K562 (cell line): ENCODE data around the gene NAA38. TPM values are rescaled to one million over a fixed set of nuclear protein-coding genes. Genes with fewer than 3 reads are reported as not detected.
A peak's percentile ranks its signal among the peaks of the same experiment; 100 is the strongest.

ENCODE experiments used
- ATF1 ChIP-seq, 2 experiments: fragments of 450-650 bp in 1 of 2; IDR thresholded peaks; 2 replicates each; pipeline ENCODE4 v1.6.1; 2016; ENCODE audit warnings: missing compliant biosample characterization in 1 of 2, missing genetic modification characterization in 1 of 2
- BCL6 ChIP-seq: fragments of 250-450 bp; sonication (Bioruptor Pico); IDR thresholded peaks from 2 replicates; pipeline ENCODE4 v1.4.0; 2020
- CBFA2T3 ChIP-seq: fragments of 450-650 bp; IDR thresholded peaks from 2 replicates; pipeline ENCODE4 v1.6.1; 2017
- ESRRB ChIP-seq: fragments of 250-450 bp; sonication (Bioruptor Pico); IDR thresholded peaks from 2 replicates; pipeline ENCODE4 v1.5.0; 2020; ENCODE audit warnings: mild to moderate bottlenecking, moderate library complexity, borderline replicate concordance
- ETV1 ChIP-seq: fragments of 450-650 bp; conservative IDR thresholded peaks from 2 replicates; pipeline ENCODE4 v1.6.1; 2016; ENCODE audit warnings: missing genetic modification characterization, control low read depth, low read depth, missing compliant biosample characterization
- FOXA1 ChIP-seq: fragments of 450-650 bp; IDR thresholded peaks from 2 replicates; pipeline ENCODE4 v1.6.1; 2016; ENCODE audit warnings: mild to moderate bottlenecking, borderline replicate concordance
- GABPB2 ChIP-seq: fragments of 250-450 bp; sonication (Bioruptor Pico); conservative IDR thresholded peaks from 2 replicates; pipeline ENCODE4 v1.5.1; 2021; ENCODE audit warnings: mild to moderate bottlenecking
- MCM5 ChIP-seq: fragments of 450-650 bp; IDR thresholded peaks from 2 replicates; pipeline ENCODE4 v1.6.1; 2016; ENCODE audit warnings: low read depth
- MTA3 ChIP-seq: fragments of 450-650 bp; formaldehyde crosslinking; IDR thresholded peaks from 2 replicates; pipeline ENCODE4 v1.6.1; 2017; ENCODE audit warnings: mild to moderate bottlenecking, borderline replicate concordance
- NFE2 ChIP-seq: IDR thresholded peaks from 2 replicates; pipeline ENCODE4 v1.6.1; 2014; ENCODE audit warnings: antibody characterized with exemption, low read depth
- RBM25 ChIP-seq: fragments of 200-400 bp; formaldehyde crosslinking; IDR thresholded peaks from 2 replicates; pipeline ENCODE4 v1.6.1; 2018; ENCODE audit warnings: low read length, low read depth, moderate library complexity; ENCODE audit not compliant: severe bottlenecking
- TEAD4 ChIP-seq, 2 experiments: sonication (generic) in 1 of 2; formaldehyde crosslinking in 1 of 2; IDR thresholded peaks; 2 replicates each; pipeline versions ENCODE4 v1.6.1 to v1.8.0; 2012 to 2022; ENCODE audit warnings: borderline replicate concordance in 1 of 2, inconsistent platforms in 1 of 2, low read length in 1 of 2, mild to moderate bottlenecking in 1 of 2, missing genetic modification reagents in 1 of 2
- TFAM ChIP-seq: fragments of 250-450 bp; sonication (Bioruptor Pico); conservative IDR thresholded peaks from 2 replicates; pipeline ENCODE4 v1.5.0; 2021; ENCODE audit warnings: mild to moderate bottlenecking, moderate library complexity
- ZC3H4 ChIP-seq: sonication (generic); formaldehyde crosslinking; IDR thresholded peaks from 2 replicates; pipeline ENCODE4 v1.9.0; 2021; ENCODE audit warnings: missing genetic modification reagents, borderline replicate concordance
- ZEB2 ChIP-seq: fragments of 450-650 bp; IDR thresholded peaks from 2 replicates; pipeline ENCODE4 v1.6.1; 2016
- ZNF668 ChIP-seq: fragments of 250-450 bp; sonication (Bioruptor Pico); IDR thresholded peaks from 2 replicates; pipeline ENCODE4 v1.8.0; 2022; ENCODE audit warnings: mild to moderate bottlenecking, inconsistent platforms
- polyA plus RNA-seq, 8 experiments: library from polyadenylated mRNA; depleted of rRNA in 4 of 8; stranded (reverse) in 5 of 8; unstranded in 3 of 8; fragments of >200 nt; fragmentation: Nextera tagmentation in 2 of 8; fragmentation: Illumina TruSeq in 1 of 8; extraction: Ambion mirVana in 2 of 8; extraction: Trizol in 1 of 8; gene quantifications; 2 replicates each; pipeline versions ENCODE4 v1.2.1 to v1.2.3, GENCODE V29; 2011 to 2014; ENCODE audit warnings: inconsistent platforms in 1 of 8, missing spikeins in 1 of 8
- total RNA-seq, 7 experiments: library from RNA; depleted of rRNA in 6 of 7; stranded (reverse); fragments of >200 nt in 6 of 7; fragmentation: Illumina TruSeq in 2 of 7; extraction: Trizol in 2 of 7; gene quantifications; 2 replicates each; pipeline versions ENCODE4 v1.2.1 to v1.2.3, GENCODE V29; 2011 to 2021; ENCODE audit warnings: low replicate concordance in 1 of 7
- TF ChIP-seq, protein P1 (sequence below): fragments of 250-450 bp; sonication (Bioruptor Pico); IDR thresholded peaks from 2 replicates; pipeline ENCODE4 v1.8.0; 2021; ENCODE audit warnings: mild to moderate bottlenecking, moderate library complexity
- TF ChIP-seq, protein P2 (sequence below): fragments of 250-450 bp; sonication (Bioruptor Pico); IDR thresholded peaks from 2 replicates; pipeline ENCODE4 v1.4.0; 2020
- TF ChIP-seq, protein P3 (sequence below): fragments of 450-650 bp; IDR thresholded peaks from 2 replicates; pipeline ENCODE4 v1.6.1; 2016; ENCODE audit warnings: mild to moderate bottlenecking

The NAA38 gene
- total and polyA plus RNA-seq, 9 of the 15 experiments (the other 6 are each of a cell fraction or from before 2014, with no cell fraction given), result 16.4 to 99.8 (median 57.3) TPM

DNA sequence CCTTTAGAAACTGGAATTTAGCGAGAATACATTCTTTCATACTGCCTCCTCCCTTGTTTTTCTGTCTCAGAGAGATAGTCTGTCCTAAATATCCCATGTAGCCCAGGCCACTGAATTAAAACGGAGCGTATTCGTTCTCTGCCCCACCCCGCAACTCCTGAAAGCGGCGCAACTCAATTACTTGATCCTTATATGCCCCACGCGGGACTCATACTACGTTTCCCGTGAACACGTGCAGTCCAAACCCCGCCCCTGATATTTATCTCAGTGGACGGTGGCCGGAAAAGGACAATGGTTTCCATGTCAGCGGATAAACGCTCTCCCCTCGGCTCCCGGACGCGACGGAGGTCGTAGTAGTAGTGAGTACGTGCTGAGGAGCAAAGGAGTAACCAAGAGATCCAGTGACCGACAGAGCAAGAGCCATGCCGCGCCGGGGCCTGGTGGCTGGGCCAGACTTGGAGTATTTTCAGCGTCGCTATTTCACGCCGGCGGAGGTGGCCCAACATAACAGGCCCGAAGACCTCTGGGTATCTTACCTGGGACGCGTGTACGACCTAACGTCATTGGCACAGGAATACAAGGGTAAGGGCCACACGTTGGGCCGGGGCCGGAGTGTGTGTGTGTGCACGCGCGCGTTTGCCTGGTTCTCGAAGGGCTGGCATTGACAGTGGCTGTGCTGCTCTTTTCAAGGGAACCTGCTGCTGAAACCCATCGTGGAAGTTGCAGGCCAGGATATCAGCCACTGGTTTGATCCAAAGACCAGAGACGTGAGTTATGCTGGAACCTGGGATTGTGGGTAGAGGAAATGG is 558 bp upstream of the NAA38 start, which contains the start of gene CYB5D1 (continued):
- TF ChIP-seq GABPB2 (no peak), CBFA2T3 (no peak), ATF1 (CRISPR knock-in tag; IDR thresholded peaks at IDR 0.05) (no peak), ATF1 (tag; IDR thresholded peaks at IDR 0.05) (peak; percentile 23; the same call in 1 of the 2 replicates), ESRRB (CRISPR knock-in tag) (no peak), FOXA1 (no peak), ETV1 (tag) (no peak; the same call in 1 of the 2 replicates), RBM25 (no peak), TEAD4 (IDR thresholded peaks at IDR 0.05; ENCODE audit: low read length) (peak; percentile 38; the same call in 1 of the 2 replicates), TEAD4 (CRISPR knock-in tag; IDR thresholded peaks at IDR 0.05; ENCODE audit: borderline replicate concordance) (no peak), MCM5 (no peak), TFAM (no peak), BCL6 (no peak), ZNF668 (CRISPR knock-in tag) (no peak), NFE2 (no peak), ZC3H4 (no peak), ZEB2 (no peak), MTA3 (peak; percentile 98)
- TF ChIP-seq, protein P1, sequence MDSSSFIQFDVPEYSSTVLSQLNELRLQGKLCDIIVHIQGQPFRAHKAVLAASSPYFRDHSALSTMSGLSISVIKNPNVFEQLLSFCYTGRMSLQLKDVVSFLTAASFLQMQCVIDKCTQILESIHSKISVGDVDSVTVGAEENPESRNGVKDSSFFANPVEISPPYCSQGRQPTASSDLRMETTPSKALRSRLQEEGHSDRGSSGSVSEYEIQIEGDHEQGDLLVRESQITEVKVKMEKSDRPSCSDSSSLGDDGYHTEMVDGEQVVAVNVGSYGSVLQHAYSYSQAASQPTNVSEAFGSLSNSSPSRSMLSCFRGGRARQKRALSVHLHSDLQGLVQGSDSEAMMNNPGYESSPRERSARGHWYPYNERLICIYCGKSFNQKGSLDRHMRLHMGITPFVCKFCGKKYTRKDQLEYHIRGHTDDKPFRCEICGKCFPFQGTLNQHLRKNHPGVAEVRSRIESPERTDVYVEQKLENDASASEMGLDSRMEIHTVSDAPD (CRISPR knock-in tag), result no peak
- TF ChIP-seq, protein P2, sequence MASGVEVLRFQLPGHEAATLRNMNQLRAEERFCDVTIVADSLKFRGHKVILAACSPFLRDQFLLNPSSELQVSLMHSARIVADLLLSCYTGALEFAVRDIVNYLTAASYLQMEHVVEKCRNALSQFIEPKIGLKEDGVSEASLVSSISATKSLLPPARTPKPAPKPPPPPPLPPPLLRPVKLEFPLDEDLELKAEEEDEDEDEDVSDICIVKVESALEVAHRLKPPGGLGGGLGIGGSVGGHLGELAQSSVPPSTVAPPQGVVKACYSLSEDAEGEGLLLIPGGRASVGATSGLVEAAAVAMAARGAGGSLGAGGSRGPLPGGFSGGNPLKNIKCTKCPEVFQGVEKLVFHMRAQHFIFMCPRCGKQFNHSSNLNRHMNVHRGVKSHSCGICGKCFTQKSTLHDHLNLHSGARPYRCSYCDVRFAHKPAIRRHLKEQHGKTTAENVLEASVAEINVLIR, result no peak
- TF ChIP-seq, protein P3, sequence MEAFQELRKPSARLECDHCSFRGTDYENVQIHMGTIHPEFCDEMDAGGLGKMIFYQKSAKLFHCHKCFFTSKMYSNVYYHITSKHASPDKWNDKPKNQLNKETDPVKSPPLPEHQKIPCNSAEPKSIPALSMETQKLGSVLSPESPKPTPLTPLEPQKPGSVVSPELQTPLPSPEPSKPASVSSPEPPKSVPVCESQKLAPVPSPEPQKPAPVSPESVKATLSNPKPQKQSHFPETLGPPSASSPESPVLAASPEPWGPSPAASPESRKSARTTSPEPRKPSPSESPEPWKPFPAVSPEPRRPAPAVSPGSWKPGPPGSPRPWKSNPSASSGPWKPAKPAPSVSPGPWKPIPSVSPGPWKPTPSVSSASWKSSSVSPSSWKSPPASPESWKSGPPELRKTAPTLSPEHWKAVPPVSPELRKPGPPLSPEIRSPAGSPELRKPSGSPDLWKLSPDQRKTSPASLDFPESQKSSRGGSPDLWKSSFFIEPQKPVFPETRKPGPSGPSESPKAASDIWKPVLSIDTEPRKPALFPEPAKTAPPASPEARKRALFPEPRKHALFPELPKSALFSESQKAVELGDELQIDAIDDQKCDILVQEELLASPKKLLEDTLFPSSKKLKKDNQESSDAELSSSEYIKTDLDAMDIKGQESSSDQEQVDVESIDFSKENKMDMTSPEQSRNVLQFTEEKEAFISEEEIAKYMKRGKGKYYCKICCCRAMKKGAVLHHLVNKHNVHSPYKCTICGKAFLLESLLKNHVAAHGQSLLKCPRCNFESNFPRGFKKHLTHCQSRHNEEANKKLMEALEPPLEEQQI, result no peak
